Measurements from ENCODE around the gene NSD2.

DNA sequence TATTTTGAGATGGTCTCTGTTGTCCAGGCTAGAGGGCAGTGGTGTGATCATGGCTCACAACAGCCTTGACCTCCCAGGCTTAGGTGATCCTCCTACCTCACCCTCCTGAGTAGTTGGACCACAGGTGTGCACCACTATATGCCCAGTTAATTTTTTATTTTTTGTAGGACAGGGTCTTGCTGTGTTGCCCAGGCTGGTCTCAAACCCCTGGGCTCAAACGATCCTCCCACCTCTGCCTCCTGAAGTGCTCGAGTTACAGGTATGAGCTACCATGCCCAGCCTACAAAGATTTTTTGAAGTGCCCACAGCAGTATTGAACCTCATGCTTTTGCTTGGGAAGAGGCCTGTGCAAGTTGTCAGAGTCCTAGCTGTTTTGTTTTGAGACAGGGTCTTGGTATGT is 31.1 kb downstream of the NSD2 start:
- TF ChIP-seq, protein P1, sequence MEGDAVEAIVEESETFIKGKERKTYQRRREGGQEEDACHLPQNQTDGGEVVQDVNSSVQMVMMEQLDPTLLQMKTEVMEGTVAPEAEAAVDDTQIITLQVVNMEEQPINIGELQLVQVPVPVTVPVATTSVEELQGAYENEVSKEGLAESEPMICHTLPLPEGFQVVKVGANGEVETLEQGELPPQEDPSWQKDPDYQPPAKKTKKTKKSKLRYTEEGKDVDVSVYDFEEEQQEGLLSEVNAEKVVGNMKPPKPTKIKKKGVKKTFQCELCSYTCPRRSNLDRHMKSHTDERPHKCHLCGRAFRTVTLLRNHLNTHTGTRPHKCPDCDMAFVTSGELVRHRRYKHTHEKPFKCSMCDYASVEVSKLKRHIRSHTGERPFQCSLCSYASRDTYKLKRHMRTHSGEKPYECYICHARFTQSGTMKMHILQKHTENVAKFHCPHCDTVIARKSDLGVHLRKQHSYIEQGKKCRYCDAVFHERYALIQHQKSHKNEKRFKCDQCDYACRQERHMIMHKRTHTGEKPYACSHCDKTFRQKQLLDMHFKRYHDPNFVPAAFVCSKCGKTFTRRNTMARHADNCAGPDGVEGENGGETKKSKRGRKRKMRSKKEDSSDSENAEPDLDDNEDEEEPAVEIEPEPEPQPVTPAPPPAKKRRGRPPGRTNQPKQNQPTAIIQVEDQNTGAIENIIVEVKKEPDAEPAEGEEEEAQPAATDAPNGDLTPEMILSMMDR (IDR thresholded peaks at IDR 0.05; ENCODE audit: borderline replicate concordance, extremely low read depth, low read length, poor library complexity, severe bottlenecking) = no peak
- TF ChIP-seq EZH2 (IDR thresholded peaks at IDR 0.05; ENCODE audit: borderline replicate concordance, low read depth, low read length, severe bottlenecking) = no peak

Measured in DND-41 (cell line).